Loucy (cell line): ENCODE measurements around the gene ATAD2B.

Source experiments
- H2AFZ ChIP-seq: fragments of 200-600 bp; sonication (generic); 2 replicates; pipeline ENCODE4 v1.6.0; 2016; ENCODE audit warnings: antibody characterized with exemption, mild to moderate bottlenecking, low read length, moderate library complexity
- H3F3A ChIP-seq: fragments of 200-600 bp; 2 replicates; pipeline ENCODE4 v1.6.0; 2016; ENCODE audit warnings: antibody characterized with exemption, low read depth, mild to moderate bottlenecking
- H3K27me3 ChIP-seq: fragments of 200-600 bp; sonication (generic); 2 replicates; pipeline ENCODE4 v1.6.1; 2014; ENCODE audit warnings: low read length, mild to moderate bottlenecking; ENCODE audit not compliant: insufficient read depth, poor library complexity, severe bottlenecking
- H3K36me3 ChIP-seq: fragments of 200-600 bp; sonication (generic); 2 replicates; pipeline ENCODE4 v1.6.1; 2016; ENCODE audit warnings: low read length; ENCODE audit not compliant: insufficient read depth
- H3K4me1 ChIP-seq: fragments of 200-600 bp; sonication (generic); 2 replicates; pipeline ENCODE4 v1.5.1; 2014; ENCODE audit warnings: low read length, mild to moderate bottlenecking; ENCODE audit not compliant: insufficient read depth, poor library complexity, severe bottlenecking
- H3K4me2 ChIP-seq: fragments of 200-600 bp; sonication (generic); 2 replicates; pipeline ENCODE4 v1.6.0; 2014; ENCODE audit warnings: antibody characterized with exemption, low read length, low read depth, mild to moderate bottlenecking; ENCODE audit not compliant: poor library complexity, severe bottlenecking
- H3K4me3 ChIP-seq: fragments of 200-600 bp; sonication (generic); 2 replicates; pipeline ENCODE4 v1.5.1; 2014; ENCODE audit warnings: low read length, mild to moderate bottlenecking, mixed read lengths; ENCODE audit not compliant: poor library complexity, severe bottlenecking
- H3K79me2 ChIP-seq: fragments of 200-600 bp; sonication (generic); 2 replicates; pipeline ENCODE4 v1.6.1; 2014; ENCODE audit warnings: low read length; ENCODE audit not compliant: insufficient read depth
- H3K9ac ChIP-seq: fragments of 200-600 bp; sonication (generic); 2 replicates; pipeline ENCODE4 v1.6.0; 2014; ENCODE audit warnings: mild to moderate bottlenecking, low read depth, low read length, moderate library complexity; ENCODE audit not compliant: poor library complexity, severe bottlenecking
- H3K9me2 ChIP-seq: fragments of 200-600 bp; sonication (generic); replicated peaks from 2 replicates; pipeline ENCODE4 v1.6.1; 2016; ENCODE audit warnings: low read depth, low read length, mixed read lengths
- H3K9me3 ChIP-seq: fragments of 200-600 bp; sonication (generic); 2 replicates; pipeline ENCODE4 v1.6.1; 2014; ENCODE audit warnings: mild to moderate bottlenecking, antibody characterized with exemption, low read length, low read depth; ENCODE audit not compliant: insufficient read depth
- H4K20me1 ChIP-seq: fragments of 200-600 bp; sonication (generic); 2 replicates; pipeline ENCODE4 v1.6.0; 2014; ENCODE audit warnings: antibody characterized with exemption, low read length, mild to moderate bottlenecking; ENCODE audit not compliant: insufficient read depth, poor library complexity, severe bottlenecking
- EZH2phosphoT487 ChIP-seq: fragments of 200-600 bp; IDR thresholded peaks from 2 replicates; pipeline ENCODE4 v1.6.1; 2018; ENCODE audit warnings: antibody characterized with exemption, mild to moderate bottlenecking, moderate library complexity, borderline replicate concordance
- TF ChIP-seq, protein P1 (sequence below): fragments of 200-600 bp; sonication (generic); conservative IDR thresholded peaks from 2 replicates; pipeline ENCODE4 v1.5.1; 2014; ENCODE audit warnings: mild to moderate bottlenecking, antibody characterized with exemption, low read length

The ATAD2B gene

DNA sequence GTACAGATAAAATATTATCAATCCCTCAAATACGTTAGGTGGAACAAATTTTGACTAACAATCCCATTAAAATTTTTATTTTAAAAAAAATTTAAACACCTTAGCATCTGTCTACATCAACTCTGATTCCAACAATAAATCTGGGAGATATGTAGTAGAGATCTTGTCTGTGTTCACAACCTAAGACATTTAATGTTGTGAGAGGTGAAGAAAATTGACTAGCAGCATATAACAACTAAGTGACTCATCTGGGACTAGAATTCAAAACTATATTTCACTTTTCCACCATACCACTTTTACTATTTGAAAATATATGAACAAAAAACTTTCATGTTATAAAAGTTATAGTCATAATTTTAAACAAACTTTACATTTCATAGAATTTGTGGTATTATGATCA, 97.9 kb downstream of the ATAD2B start:
- Histone ChIP-seq H3K27me3 (no peaks in the 10 kb centered on the region), H3K4me3 (no peak overlapping the region), H3F3A (0 out of 2 replicates have a peak, but pooled peaks cover 4% of the 10 kb centered on the region), H3K9me3 (no peaks in the 10 kb centered on the region), H2AFZ (no peak overlapping the region), H3K9ac (no peak overlapping the region), H3K36me3 (peaks cover 27% of the 10 kb centered on the region; the same call in 1 of the 2 replicates), H4K20me1 (no peaks in the 10 kb centered on the region), H3K4me1 (no peaks in the 10 kb centered on the region), H3K9me2 (no peaks in the 10 kb centered on the region), H3K4me2 (no peak overlapping the region), H3K79me2 (no peaks in the 10 kb centered on the region)
- TF ChIP-seq, protein P1, sequence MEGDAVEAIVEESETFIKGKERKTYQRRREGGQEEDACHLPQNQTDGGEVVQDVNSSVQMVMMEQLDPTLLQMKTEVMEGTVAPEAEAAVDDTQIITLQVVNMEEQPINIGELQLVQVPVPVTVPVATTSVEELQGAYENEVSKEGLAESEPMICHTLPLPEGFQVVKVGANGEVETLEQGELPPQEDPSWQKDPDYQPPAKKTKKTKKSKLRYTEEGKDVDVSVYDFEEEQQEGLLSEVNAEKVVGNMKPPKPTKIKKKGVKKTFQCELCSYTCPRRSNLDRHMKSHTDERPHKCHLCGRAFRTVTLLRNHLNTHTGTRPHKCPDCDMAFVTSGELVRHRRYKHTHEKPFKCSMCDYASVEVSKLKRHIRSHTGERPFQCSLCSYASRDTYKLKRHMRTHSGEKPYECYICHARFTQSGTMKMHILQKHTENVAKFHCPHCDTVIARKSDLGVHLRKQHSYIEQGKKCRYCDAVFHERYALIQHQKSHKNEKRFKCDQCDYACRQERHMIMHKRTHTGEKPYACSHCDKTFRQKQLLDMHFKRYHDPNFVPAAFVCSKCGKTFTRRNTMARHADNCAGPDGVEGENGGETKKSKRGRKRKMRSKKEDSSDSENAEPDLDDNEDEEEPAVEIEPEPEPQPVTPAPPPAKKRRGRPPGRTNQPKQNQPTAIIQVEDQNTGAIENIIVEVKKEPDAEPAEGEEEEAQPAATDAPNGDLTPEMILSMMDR: no peak
- TF ChIP-seq EZH2phosphoT487: no peak

DNA sequence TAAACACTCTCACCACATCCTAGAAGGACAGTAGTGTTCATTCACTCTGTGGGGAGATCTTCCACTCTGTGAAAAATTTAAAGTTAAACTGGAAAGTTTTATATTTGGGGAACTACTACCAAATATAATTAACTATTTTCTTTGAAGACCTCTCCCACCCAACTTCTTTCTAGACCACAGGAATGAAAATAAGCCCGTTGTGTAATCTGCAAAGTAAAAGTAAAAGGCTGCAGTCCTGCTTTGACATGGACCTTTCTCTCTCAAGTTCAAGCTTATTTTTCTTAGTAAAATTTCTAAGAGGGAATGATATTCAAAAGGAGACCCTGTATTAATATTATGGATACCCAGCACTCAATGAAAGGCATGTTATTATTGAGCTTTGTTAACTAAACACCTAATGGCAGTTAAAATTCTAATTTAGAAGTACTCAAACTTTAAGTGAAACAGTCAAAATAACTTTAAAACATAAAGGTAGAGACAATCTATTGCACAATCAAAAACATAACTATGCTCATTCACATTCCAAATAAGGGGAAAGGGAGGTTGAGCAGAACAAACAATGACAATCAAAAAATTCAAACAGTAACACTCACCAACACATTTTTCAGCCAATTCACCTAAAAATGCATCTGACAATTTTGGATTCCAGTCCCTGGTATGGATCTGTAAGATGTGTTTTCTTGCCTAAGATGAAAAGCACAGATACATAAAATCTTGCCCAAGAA, 98.5 kb downstream of the ATAD2B start:
- Histone ChIP-seq H2AFZ (no peak overlapping the region), H3K36me3 (peaks cover 27% of the 10 kb centered on the region; the same call in 1 of the 2 replicates), H3K9ac (no peak overlapping the region), H3K79me2 (no peaks in the 10 kb centered on the region), H3K27me3 (no peaks in the 10 kb centered on the region), H3K4me2 (no peak overlapping the region), H3K4me1 (no peaks in the 10 kb centered on the region), H4K20me1 (no peaks in the 10 kb centered on the region), H3K4me3 (no peak overlapping the region), H3K9me3 (no peaks in the 10 kb centered on the region), H3K9me2 (no peaks in the 10 kb centered on the region), H3F3A (0 out of 2 replicates have a peak, but pooled peaks cover 4% of the 10 kb centered on the region)
- TF ChIP-seq EZH2phosphoT487: no peak
- TF ChIP-seq, protein P1: no peak

DNA sequence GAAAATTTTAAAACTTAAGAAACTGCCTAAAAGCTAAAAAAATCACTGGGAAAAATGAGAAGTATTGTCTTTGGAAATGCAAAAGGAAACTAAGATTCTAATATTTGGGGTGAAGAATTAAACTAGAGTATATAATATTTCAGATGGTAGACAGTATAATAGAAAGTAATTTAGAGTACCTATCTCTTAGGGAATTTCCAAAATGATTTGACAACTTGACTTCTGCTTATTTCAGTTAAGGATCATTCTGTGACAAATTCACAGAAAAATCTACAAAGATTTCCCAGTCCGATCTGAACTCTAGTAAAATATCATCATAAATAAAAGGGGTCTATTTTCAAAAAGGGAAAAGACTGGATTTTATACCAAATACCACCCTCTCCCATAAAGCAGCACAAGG, 99.6 kb downstream of the ATAD2B start:
- Histone ChIP-seq H3K9me2 (no peaks in the 10 kb centered on the region), H3K27me3 (no peaks in the 10 kb centered on the region), H3K9ac (no peak overlapping the region), H3K36me3 (peaks cover 34% of the 10 kb centered on the region; the same call in 1 of the 2 replicates), H3K4me3 (no peak overlapping the region), H4K20me1 (no peaks in the 10 kb centered on the region), H2AFZ (no peak overlapping the region), H3K4me1 (no peaks in the 10 kb centered on the region), H3K9me3 (no peaks in the 10 kb centered on the region), H3F3A (0 out of 2 replicates have a peak, but pooled peaks cover 4% of the 10 kb centered on the region), H3K4me2 (no peak overlapping the region), H3K79me2 (no peaks in the 10 kb centered on the region)
- no peak for TF ChIP-seq EZH2phosphoT487
- TF ChIP-seq, protein P1: no peak
